ENCODE data around the gene SHANK1.

- TF ChIP-seq ZBTB7A (IDR thresholded peaks at IDR 0.05; ENCODE audit: low read depth) (no peak), USF1 (IDR thresholded peaks at IDR 0.05) (no peak), TAF1 (IDR thresholded peaks at IDR 0.05; ENCODE audit: low read depth) (no peak), RAD21 (IDR thresholded peaks at IDR 0.05; ENCODE audit: low read depth) (no peak), MAX (IDR thresholded peaks at IDR 0.05) (no peak), YY1 (IDR thresholded peaks at IDR 0.05; ENCODE audit: low read depth) (no peak), NFIC (IDR thresholded peaks at IDR 0.05) (no peak), FOXM1 (IDR thresholded peaks at IDR 0.05; ENCODE audit: borderline replicate concordance, low read depth) (no peak), CREB1 (IDR thresholded peaks at IDR 0.05; ENCODE audit: low read depth) (no peak)
Observed at GRCh38 chr19:50719566-50719965, at the start of gene SHANK1.

Data from Ishikawa (cell line).